HCT116 (cell line): ENCODE results near the gene SECISBP2. TPM values are rescaled to one million over a fixed set of nuclear protein-coding genes. Genes with fewer than 3 reads are reported as not detected.

Source experiments
- ATAC-seq: fragments of 200-7000 bp; cut with Tn5 transposase; 2 replicates; pipeline ENCODE4 v1.9.1; 2020; ENCODE audit warnings: mild to moderate bottlenecking, moderate library complexity
- BruUV-seq: library from RNA; stranded (reverse); fragments of 400-500 nt; replicated peaks from 2 replicates; lab custom pipeline; 2021; lab: Mats Ljungman, UMichigan
- CTCF ChIA-PET: fragments of 300-600 bp; sonication (Branson Sonifier 250); formaldehyde crosslinking; loops from one replicate; lab custom pipeline; 2021; ENCODE audit warnings: antibody characterized with exemption; lab: Charles Lee
- POLR2A ChIA-PET: fragments of 300-600, 350-600 bp; sonication (Branson Sonifier 250); formaldehyde crosslinking; loops from one replicate; lab custom pipeline; 2021; ENCODE audit warnings: antibody characterized with exemption; lab: Charles Lee
- RAD21 ChIA-PET, 2 experiments: fragments of 300-600 bp; sonication (Branson Sonifier 250); formaldehyde crosslinking; loops; one replicate each; lab custom pipeline; 2023; ENCODE audit warnings: low total read pairs in 2 of 2; ENCODE audit not compliant: uncharacterized antibody in 2 of 2, unreplicated experiment in 2 of 2, low non-redundant PET in 1 of 2; lab: Charles Lee
- DNase-seq: peaks from one replicate; pipeline ENCODE4 v3.0.0-alpha.2; 2010; ENCODE audit warnings: low read depth, low spot score
- H2AFZ ChIP-seq: fragments of 200-600 bp; shearing (Covaris generic), sonication (generic); 2 replicates; pipeline ENCODE4 v1.6.1; 2017; ENCODE audit warnings: low read depth, mixed run types, mixed read lengths, antibody characterized with exemption, low read length; ENCODE audit not compliant: poor library complexity, severe bottlenecking
- H3K27ac ChIP-seq: 2 replicates; pipeline ENCODE4 v1.5.1; 2012; ENCODE audit warnings: low read depth, low read length
- H3K27me3 ChIP-seq: fragments of 200-600 bp; sonication (generic); 2 replicates; pipeline ENCODE4 v1.6.1; 2016; ENCODE audit warnings: mixed run types, low read length, mixed read lengths; ENCODE audit not compliant: insufficient read depth
- H3K36me3 ChIP-seq, 2 experiments: fragments of 200-500 bp in 1 of 2; fragments of 200-600 bp in 1 of 2; sonication (Bioruptor generic) in 1 of 2; sonication (generic) in 1 of 2; 2 replicates each; pipeline versions ENCODE4 v1.5.1 to v1.6.1; 2014 to 2016; ENCODE audit warnings: low read length in 2 of 2, inconsistent platforms in 1 of 2, mixed read lengths in 1 of 2, mixed run types in 1 of 2; ENCODE audit not compliant: insufficient read depth in 2 of 2, control insufficient read depth in 1 of 2
- H3K4me1 ChIP-seq, 2 experiments: fragments of 200-600 bp in 1 of 2; sonication (generic) in 1 of 2; 2 replicates each; pipeline versions ENCODE4 v1.5.1 to v1.6.1; 2012 to 2017; ENCODE audit warnings: low read length in 2 of 2, inconsistent platforms in 1 of 2, mild to moderate bottlenecking in 1 of 2, mixed read lengths in 1 of 2, mixed run types in 1 of 2, moderate library complexity in 1 of 2; ENCODE audit not compliant: insufficient read depth in 2 of 2, control insufficient read depth in 1 of 2
- H3K4me2 ChIP-seq: fragments of 200-600 bp; sonication (generic); 2 replicates; pipeline ENCODE4 v1.6.1; 2017; ENCODE audit warnings: mixed run types, low read length, mixed read lengths
- H3K4me3 ChIP-seq, 2 experiments: fragments of 200-600 bp in 1 of 2; sonication (generic) in 1 of 2; replicated peaks in 1 of 2; 2 replicates each; pipeline ENCODE4 v1.5.1; 2011 to 2016; ENCODE audit warnings: low read length in 2 of 2, control low read depth in 1 of 2, low read depth in 1 of 2, mild to moderate bottlenecking in 1 of 2, mixed read lengths in 1 of 2, mixed run types in 1 of 2
- H3K79me2 ChIP-seq: fragments of 200-600 bp; sonication (generic); 2 replicates; pipeline ENCODE4 v1.6.1; 2017; ENCODE audit warnings: mild to moderate bottlenecking, mixed run types, low read length, moderate library complexity, mixed read lengths; ENCODE audit not compliant: insufficient read depth
- H3K9ac ChIP-seq: fragments of 200-600 bp; sonication (generic); 2 replicates; pipeline ENCODE4 v1.6.1; 2016; ENCODE audit warnings: low read length, mixed read lengths
- H3K9me2 ChIP-seq: fragments of 200-600 bp; sonication (generic), shearing (Covaris generic); 2 replicates; pipeline ENCODE4 v1.6.1; 2017; ENCODE audit warnings: mixed run types, mild to moderate bottlenecking, moderate library complexity; ENCODE audit not compliant: insufficient read depth
- H3K9me3 ChIP-seq, 2 experiments: fragments of 200-500 bp in 1 of 2; fragments of 200-600 bp in 1 of 2; sonication (Bioruptor generic) in 1 of 2; sonication (generic) in 1 of 2; 2 replicates each; pipeline ENCODE4 v1.6.1; 2014 to 2017; ENCODE audit warnings: low read length in 2 of 2, mixed read lengths in 2 of 2, inconsistent platforms in 1 of 2, low read depth in 1 of 2, mild to moderate bottlenecking in 1 of 2, mixed run types in 1 of 2, moderate library complexity in 1 of 2; ENCODE audit not compliant: control insufficient read depth in 1 of 2, insufficient read depth in 1 of 2
- H4K20me1 ChIP-seq: fragments of 200-600 bp; sonication (generic), shearing (Covaris generic); 2 replicates; pipeline ENCODE4 v1.6.1; 2017; ENCODE audit warnings: mixed run types, mild to moderate bottlenecking, moderate library complexity; ENCODE audit not compliant: insufficient read depth
- ELF1 ChIP-seq: IDR thresholded peaks from 2 replicates; pipeline ENCODE4 v1.6.1; 2012; ENCODE audit warnings: low read depth, borderline replicate concordance
- EZH2 ChIP-seq: fragments of 200-600 bp; sonication (generic); IDR thresholded peaks from 2 replicates; pipeline ENCODE4 v1.6.1; 2017; ENCODE audit warnings: antibody characterized with exemption, mixed run types
- EZH2phosphoT487 ChIP-seq: fragments of 200-600 bp; IDR thresholded peaks from 2 replicates; pipeline ENCODE4 v1.6.1; 2018; ENCODE audit warnings: antibody characterized with exemption, borderline replicate concordance
- JUND ChIP-seq: IDR thresholded peaks from 2 replicates; pipeline ENCODE4 v1.6.1; 2012
- POLR2A ChIP-seq: IDR thresholded peaks from 2 replicates; pipeline ENCODE4 v1.7.0; 2011; ENCODE audit warnings: borderline replicate concordance; ENCODE audit not compliant: insufficient read depth, insufficient read length; ENCODE audit errors: extremely low read depth
- SIN3A ChIP-seq: IDR thresholded peaks from 2 replicates; pipeline ENCODE4 v1.6.1; 2012; ENCODE audit warnings: low read depth
- TCF7L2 ChIP-seq: IDR thresholded peaks from 2 replicates; pipeline ENCODE4 v1.7.0; 2011; ENCODE audit warnings: borderline replicate concordance, inconsistent platforms; ENCODE audit not compliant: insufficient read depth, insufficient read length; ENCODE audit errors: extremely low read depth
- YY1 ChIP-seq: IDR thresholded peaks from 2 replicates; pipeline ENCODE4 v1.6.1; 2011; ENCODE audit warnings: low read length, low read depth, moderate library complexity, mild to moderate bottlenecking; ENCODE audit not compliant: insufficient replicate concordance; ENCODE audit errors: extremely low read depth
- ZFX ChIP-seq: fragments of 450-650 bp; IDR thresholded peaks from 2 replicates; pipeline ENCODE4 v1.6.1; 2017
- ZNF274 ChIP-seq: fragments of 200-500 bp; sonication (Bioruptor generic); IDR thresholded peaks from 2 replicates; pipeline ENCODE4 v1.6.1; 2014; ENCODE audit warnings: mild to moderate bottlenecking, low read depth, low read length, inconsistent platforms
- intact Hi-C: fragments of 100-400 bp; cut with micrococcal nuclease; formaldehyde crosslinking; loops from 2 replicates; pipeline ENCODE4 v1.10.0; 2022
- total RNA-seq: library from RNA; stranded (reverse); gene quantifications from one replicate; pipeline ENCODE4 v1.2.1, GENCODE V29; 2021; ENCODE audit not compliant: unreplicated experiment
- TF ChIP-seq, protein P1 (sequence below): IDR thresholded peaks from 2 replicates; pipeline ENCODE4 v1.6.1; 2012
- TF ChIP-seq, protein P2 (sequence below), 3 experiments: fragments of 200-600 bp in 1 of 3; sonication (generic) in 1 of 3; IDR thresholded peaks in 2 of 3; conservative IDR thresholded peaks in 1 of 3; 2 replicates each; pipeline ENCODE4 v1.5.1; 2012 to 2017; ENCODE audit warnings: low read depth in 2 of 3, low read length in 2 of 3, antibody characterized with exemption in 1 of 3, borderline replicate concordance in 1 of 3, control low read depth in 1 of 3, mild to moderate bottlenecking in 1 of 3, mixed read lengths in 1 of 3, mixed run types in 1 of 3, moderate library complexity in 1 of 3; ENCODE audit not compliant: insufficient read depth in 1 of 3
- TF ChIP-seq, protein P3 (sequence below): IDR thresholded peaks from 2 replicates; pipeline ENCODE4 v1.6.1; 2011; ENCODE audit warnings: mild to moderate bottlenecking, low read length, moderate library complexity; ENCODE audit not compliant: insufficient replicate concordance; ENCODE audit errors: extremely low read depth

Gene SECISBP2
- total RNA-seq, 1 experiment from 2014 or later, result 41.6 TPM

DNA sequence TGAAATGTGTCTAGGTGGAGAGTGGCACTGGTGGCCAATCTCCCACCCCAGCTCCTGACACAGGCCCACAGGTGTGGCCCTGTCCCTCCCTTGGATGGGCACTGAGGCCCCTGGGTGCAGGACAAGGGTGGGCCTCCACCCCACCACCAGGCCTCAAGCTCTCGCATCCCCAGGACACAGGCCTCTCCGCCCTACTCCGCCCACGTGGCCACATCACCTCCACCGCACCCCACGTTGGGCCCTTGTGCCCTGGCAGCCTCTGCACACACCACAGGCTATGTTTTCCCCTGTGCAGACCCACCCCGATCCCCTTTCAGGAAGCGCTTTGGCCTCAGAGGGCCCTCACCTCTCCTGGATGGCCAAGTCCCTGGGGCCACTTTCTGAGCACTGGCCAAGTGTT, 54.7 kb downstream of the SECISBP2 start:
- ATAC-seq, result 0 out of 2 replicates have a peak, but pooled peaks have one; percentile 5

More for the DNA sequence above, 54.7 kb downstream of the SECISBP2 start:
- DNase-seq, result no peak
- Histone ChIP-seq H4K20me1 (no peaks in the 10 kb centered on the region), H2AFZ (no peak overlapping the region), H3K4me1 (no peaks in the 10 kb centered on the region), H3K27me3 (no peaks in the 10 kb centered on the region), H3K27ac (no peak overlapping the region), H3K9me2 (no peaks in the 10 kb centered on the region), H3K36me3 (peaks cover 0 to 2% of the 10 kb centered on the region in 2 experiments; a peak in 1 of 4 replicates), H3K4me3 (no peak overlapping the region), H3K4me2 (no peak overlapping the region), H3K9me3 (no peaks in the 10 kb centered on the region)
- no TSS peak for BruUV-seq
- CTCF ChIA-PET, result no interaction called here
- intact Hi-C loops, result no loop called here
- POLR2A ChIA-PET, result no interaction called here
- TF ChIP-seq ELF1 (no peak), ZNF274 (no peak), JUND (no peak), EZH2 (no peak), YY1 (no peak), ZFX (no peak), POLR2A (no peak), EZH2phosphoT487 (no peak), SIN3A (no peak), TCF7L2 (no peak)
- TF ChIP-seq, protein P1, sequence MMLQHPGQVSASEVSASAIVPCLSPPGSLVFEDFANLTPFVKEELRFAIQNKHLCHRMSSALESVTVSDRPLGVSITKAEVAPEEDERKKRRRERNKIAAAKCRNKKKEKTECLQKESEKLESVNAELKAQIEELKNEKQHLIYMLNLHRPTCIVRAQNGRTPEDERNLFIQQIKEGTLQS, result no peak
- TF ChIP-seq, protein P2, sequence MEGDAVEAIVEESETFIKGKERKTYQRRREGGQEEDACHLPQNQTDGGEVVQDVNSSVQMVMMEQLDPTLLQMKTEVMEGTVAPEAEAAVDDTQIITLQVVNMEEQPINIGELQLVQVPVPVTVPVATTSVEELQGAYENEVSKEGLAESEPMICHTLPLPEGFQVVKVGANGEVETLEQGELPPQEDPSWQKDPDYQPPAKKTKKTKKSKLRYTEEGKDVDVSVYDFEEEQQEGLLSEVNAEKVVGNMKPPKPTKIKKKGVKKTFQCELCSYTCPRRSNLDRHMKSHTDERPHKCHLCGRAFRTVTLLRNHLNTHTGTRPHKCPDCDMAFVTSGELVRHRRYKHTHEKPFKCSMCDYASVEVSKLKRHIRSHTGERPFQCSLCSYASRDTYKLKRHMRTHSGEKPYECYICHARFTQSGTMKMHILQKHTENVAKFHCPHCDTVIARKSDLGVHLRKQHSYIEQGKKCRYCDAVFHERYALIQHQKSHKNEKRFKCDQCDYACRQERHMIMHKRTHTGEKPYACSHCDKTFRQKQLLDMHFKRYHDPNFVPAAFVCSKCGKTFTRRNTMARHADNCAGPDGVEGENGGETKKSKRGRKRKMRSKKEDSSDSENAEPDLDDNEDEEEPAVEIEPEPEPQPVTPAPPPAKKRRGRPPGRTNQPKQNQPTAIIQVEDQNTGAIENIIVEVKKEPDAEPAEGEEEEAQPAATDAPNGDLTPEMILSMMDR (IDR thresholded peaks at IDR 0.05 in 2 of 3, conservative IDR thresholded peaks at IDR 0.05 in 1 of 3; ENCODE audit: borderline replicate concordance in 1 of 3, insufficient read depth in 1 of 3, low read depth in 2 of 3, low read length in 2 of 3), result no peak
- TF ChIP-seq, protein P3, sequence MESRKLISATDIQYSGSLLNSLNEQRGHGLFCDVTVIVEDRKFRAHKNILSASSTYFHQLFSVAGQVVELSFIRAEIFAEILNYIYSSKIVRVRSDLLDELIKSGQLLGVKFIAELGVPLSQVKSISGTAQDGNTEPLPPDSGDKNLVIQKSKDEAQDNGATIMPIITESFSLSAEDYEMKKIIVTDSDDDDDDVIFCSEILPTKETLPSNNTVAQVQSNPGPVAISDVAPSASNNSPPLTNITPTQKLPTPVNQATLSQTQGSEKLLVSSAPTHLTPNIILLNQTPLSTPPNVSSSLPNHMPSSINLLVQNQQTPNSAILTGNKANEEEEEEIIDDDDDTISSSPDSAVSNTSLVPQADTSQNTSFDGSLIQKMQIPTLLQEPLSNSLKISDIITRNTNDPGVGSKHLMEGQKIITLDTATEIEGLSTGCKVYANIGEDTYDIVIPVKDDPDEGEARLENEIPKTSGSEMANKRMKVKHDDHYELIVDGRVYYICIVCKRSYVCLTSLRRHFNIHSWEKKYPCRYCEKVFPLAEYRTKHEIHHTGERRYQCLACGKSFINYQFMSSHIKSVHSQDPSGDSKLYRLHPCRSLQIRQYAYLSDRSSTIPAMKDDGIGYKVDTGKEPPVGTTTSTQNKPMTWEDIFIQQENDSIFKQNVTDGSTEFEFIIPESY, result no peak
- TF ChIP-seq, all 23 proteins: peak for 0
- no peaks in the 10 kb centered on the region for H3K79me2 ChIP-seq
- H3K9ac ChIP-seq, result no peak overlapping the region
- RAD21 ChIA-PET, result no interaction called here
